ENCODE measurements around the gene CASZ1. TPM values are rescaled to one million over a fixed set of nuclear protein-coding genes. Genes with fewer than 3 reads are reported as not detected.

Gene CASZ1
- total RNA-seq, 1 experiment from 2014 or later = 12.6 TPM

GRCh38 chr1:10669570-10669969 is 126.9 kb downstream of the CASZ1 start:
- intact Hi-C loops (cut with micrococcal nuclease; ENCODE audit: unreplicated experiment) = no loop called here
- CTCF ChIA-PET = interaction anchor here (0.6 kb wide), 1 partner anchor 11 kb away, joined by 6 read pairs; no protein-coding TSS in a partner anchor
- Mint-ChIP-seq H3K4me1 (ENCODE audit: low read depth, unreplicated experiment) (no peaks in the 10 kb centered on the region), H3K4me3 (ENCODE audit: low read depth, unreplicated experiment) (no peak overlapping the region), H3K9me3 (ENCODE audit: low read depth, unreplicated experiment) (no peaks in the 10 kb centered on the region), H3K27ac (ENCODE audit: unreplicated experiment) (no peak overlapping the region), H3K27me3 (ENCODE audit: unreplicated experiment) (no peaks in the 10 kb centered on the region), H3K36me3 (ENCODE audit: insufficient read depth, unreplicated experiment) (no peaks in the 10 kb centered on the region)
- no peak for DNase-seq
- no TSS peak for BruUV-seq (replicated peaks)
- TF ChIP-seq, protein P1, sequence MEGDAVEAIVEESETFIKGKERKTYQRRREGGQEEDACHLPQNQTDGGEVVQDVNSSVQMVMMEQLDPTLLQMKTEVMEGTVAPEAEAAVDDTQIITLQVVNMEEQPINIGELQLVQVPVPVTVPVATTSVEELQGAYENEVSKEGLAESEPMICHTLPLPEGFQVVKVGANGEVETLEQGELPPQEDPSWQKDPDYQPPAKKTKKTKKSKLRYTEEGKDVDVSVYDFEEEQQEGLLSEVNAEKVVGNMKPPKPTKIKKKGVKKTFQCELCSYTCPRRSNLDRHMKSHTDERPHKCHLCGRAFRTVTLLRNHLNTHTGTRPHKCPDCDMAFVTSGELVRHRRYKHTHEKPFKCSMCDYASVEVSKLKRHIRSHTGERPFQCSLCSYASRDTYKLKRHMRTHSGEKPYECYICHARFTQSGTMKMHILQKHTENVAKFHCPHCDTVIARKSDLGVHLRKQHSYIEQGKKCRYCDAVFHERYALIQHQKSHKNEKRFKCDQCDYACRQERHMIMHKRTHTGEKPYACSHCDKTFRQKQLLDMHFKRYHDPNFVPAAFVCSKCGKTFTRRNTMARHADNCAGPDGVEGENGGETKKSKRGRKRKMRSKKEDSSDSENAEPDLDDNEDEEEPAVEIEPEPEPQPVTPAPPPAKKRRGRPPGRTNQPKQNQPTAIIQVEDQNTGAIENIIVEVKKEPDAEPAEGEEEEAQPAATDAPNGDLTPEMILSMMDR (IDR thresholded peaks at IDR 0.05; ENCODE audit: unreplicated experiment) = no peak

DNA sequence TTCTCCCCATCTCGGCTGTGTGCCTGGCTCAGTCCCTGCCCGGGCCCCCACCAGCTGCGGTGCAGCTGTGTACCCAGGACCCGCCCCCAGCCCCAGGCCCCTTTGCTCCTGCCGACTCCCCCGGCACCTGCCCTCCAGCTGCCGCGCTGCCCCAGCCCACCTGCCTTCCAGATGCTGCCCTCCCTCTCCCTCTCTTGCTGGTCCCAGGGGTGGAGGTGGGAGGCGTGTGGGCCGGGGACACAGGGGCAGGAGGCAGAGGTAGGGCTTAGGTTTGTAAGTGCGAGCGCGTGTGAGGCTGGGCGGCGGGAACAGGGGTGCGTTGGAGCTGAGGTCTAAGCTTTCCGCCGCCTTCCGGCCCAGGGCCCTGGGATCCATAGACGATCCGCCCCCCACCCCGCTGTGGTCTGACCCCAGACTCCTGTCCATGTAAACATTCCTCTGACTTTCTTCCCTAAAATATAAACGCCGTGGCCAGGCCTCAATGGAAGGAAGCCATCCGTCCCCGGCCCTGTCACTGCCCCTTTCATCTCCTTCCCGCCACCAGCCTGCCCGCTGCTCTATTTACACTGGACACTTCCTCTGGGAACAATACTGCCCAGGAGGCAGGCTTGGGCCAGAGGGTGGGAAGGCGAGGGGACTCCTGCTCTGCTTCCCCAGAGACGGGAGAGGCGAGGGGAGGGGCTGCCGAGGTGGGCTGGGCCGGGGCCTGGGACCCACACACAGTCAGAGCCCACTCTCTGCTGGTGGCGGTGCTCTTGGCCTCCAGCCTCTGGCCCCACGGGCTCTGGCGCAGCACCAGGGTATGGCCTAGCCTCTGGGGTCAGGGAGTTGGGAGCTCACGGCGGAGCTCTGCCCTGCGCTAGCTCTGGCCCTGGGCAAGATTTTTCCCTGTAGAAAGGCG is 128.3 kb downstream of the CASZ1 start:
- Mint-ChIP-seq H3K36me3 (ENCODE audit: insufficient read depth, unreplicated experiment) (no peaks in the 10 kb centered on the region), H3K9me3 (ENCODE audit: low read depth, unreplicated experiment) (no peaks in the 10 kb centered on the region), H3K4me3 (ENCODE audit: low read depth, unreplicated experiment) (no peak overlapping the region), H3K27ac (ENCODE audit: unreplicated experiment) (no peak overlapping the region), H3K27me3 (ENCODE audit: unreplicated experiment) (no peaks in the 10 kb centered on the region), H3K4me1 (ENCODE audit: low read depth, unreplicated experiment) (no peaks in the 10 kb centered on the region)
- TF ChIP-seq, protein P1 (IDR thresholded peaks at IDR 0.05; ENCODE audit: unreplicated experiment) = no peak
- BruUV-seq (replicated peaks) = no TSS peak
- intact Hi-C loops (cut with micrococcal nuclease; ENCODE audit: unreplicated experiment) = no loop called here
- CTCF ChIA-PET = interaction anchor here (0.6 kb wide), 2 partner anchors 60 to 166 kb away, joined by 3 read pairs; no protein-coding TSS in a partner anchor
- no peak for DNase-seq

DNA sequence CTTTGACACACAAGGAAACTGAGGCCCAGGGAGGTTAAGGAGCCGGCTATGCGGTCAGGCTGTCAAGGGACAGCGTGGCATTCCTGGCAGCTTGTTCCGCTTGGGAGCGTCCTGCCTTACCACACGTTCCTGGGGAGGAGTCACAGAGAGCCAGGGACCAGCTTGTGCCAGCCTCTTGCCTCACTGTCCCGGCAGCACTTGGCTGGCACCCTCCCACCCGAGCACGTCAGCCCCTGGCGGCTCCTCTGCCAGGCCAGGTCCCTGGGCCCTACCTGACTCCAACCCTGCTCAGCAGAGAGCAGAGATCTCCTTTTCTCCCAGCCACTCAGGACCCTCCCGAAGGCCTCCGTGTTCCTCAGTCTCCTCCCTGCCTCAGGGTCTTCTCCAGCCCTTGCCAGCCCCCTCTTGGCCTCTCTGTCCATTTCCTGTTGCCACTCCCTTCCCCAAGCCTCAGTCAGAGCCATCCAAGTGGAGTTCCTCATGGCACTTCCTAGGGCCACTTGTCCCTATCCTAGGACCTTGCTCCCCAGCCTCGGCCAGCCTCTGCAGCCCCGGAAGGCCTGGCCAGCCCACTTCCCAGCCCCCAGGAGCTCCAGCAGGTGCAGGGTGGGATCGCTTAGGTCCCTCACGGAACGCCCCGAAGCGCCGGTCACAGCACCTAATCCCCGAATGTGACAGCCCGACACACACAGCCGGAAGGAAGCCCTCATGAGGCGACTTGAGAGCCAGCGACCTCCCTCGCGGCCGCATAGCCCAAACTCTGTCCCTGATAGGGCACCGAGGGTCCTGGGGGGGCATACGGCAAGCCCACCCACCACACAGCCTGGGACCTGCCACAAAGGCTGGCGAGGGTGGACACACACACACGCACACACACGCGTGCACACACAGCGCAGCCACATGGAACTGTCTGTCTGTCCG is 130.3 kb downstream of the CASZ1 start:
- Mint-ChIP-seq H3K27me3 (ENCODE audit: unreplicated experiment) (no peaks in the 10 kb centered on the region), H3K36me3 (ENCODE audit: insufficient read depth, unreplicated experiment) (no peaks in the 10 kb centered on the region), H3K4me1 (ENCODE audit: low read depth, unreplicated experiment) (no peaks in the 10 kb centered on the region), H3K27ac (ENCODE audit: unreplicated experiment) (no peak overlapping the region), H3K4me3 (ENCODE audit: low read depth, unreplicated experiment) (no peak overlapping the region), H3K9me3 (ENCODE audit: low read depth, unreplicated experiment) (no peaks in the 10 kb centered on the region)
- DNase-seq = no peak
- TF ChIP-seq, protein P1 (IDR thresholded peaks at IDR 0.05; ENCODE audit: unreplicated experiment) = no peak
- intact Hi-C loops (cut with micrococcal nuclease; ENCODE audit: unreplicated experiment) = no loop called here
- CTCF ChIA-PET = no interaction called here
- BruUV-seq (replicated peaks) = no TSS peak

- Mint-ChIP-seq H3K27ac (ENCODE audit: unreplicated experiment) (no peak overlapping the region), H3K4me3 (ENCODE audit: low read depth, unreplicated experiment) (no peak overlapping the region), H3K9me3 (ENCODE audit: low read depth, unreplicated experiment) (no peaks in the 10 kb centered on the region), H3K27me3 (ENCODE audit: unreplicated experiment) (no peaks in the 10 kb centered on the region), H3K4me1 (ENCODE audit: low read depth, unreplicated experiment) (no peaks in the 10 kb centered on the region), H3K36me3 (ENCODE audit: insufficient read depth, unreplicated experiment) (no peaks in the 10 kb centered on the region)
- TF ChIP-seq, protein P1 (IDR thresholded peaks at IDR 0.05; ENCODE audit: unreplicated experiment) = no peak
- intact Hi-C loops (cut with micrococcal nuclease; ENCODE audit: unreplicated experiment) = no loop called here
- no TSS peak for BruUV-seq (replicated peaks)
- DNase-seq = no peak
- CTCF ChIA-PET = no interaction called here
These were observed 131.2 kb downstream of the CASZ1 start for GRCh38 chr1:10665226-10665625.
